HG03442 (cell line): ENCODE measurements around the gene GATA5.

Experiments
- ATAC-seq: cut with Tn5 transposase; IDR thresholded peaks from one replicate; pipeline ENCODE4 v1.9.1; 2021; ENCODE audit warnings: mild to moderate bottlenecking, moderate library complexity; ENCODE audit not compliant: unreplicated experiment

The GATA5 gene

GRCh38 chr20:62457098-62457497 is 18.7 kb downstream of the GATA5 start:
- ATAC-seq, result no peak

DNA sequence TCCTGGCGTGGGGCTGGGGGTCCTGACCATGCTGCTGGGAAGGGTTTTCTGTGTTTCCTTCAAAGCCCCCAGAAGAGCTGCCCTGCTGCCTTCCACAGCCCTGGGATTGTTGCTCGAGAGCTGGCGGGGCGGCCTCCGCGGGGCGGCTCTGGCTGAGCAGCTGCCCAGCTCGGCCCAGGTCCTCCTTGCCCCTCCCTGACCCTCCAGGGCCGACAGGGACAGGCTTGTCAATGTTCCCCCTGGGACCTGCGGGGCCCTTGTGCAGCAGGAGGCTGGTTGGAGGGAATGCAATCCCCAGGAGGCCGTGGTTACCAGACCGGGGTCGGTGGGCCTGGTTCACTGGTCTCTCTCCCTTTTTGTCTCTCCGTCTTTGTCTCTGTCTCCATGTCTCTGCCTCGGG is 19.9 kb downstream of the GATA5 start:
- ATAC-seq, result no peak

GRCh38 chr20:62454904-62455636 is 20.7 kb downstream of the GATA5 start:
- no peak for ATAC-seq

DNA sequence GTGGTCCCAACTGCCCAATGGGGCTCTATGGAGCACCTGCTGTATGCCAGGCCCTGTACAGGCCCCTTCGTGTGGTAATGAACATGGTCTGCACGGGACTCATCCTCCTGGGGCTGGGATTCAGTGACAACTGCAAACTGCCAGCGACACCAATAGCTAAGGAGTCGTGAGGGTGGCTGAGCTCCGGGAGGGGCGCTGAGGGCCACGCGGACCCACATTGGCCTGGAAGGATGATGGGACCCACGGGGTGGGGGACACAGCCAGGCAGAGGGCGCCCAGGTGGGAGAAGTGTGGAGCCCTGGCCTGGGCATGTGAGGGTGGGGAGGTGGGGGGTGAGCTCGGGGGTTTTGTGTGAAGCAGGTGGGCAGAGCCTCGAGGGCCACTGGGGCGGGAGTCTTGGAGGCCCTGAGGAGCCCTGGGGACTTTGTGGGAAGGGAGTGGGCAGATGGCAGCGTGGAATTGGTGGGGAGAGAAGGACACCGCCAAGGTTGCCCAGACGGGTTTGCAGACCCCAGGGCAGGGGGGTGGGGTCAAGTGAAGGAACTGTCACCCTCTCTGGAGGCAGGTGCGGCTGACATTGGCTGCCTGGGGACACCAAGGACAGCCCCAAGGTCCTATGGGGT is 22.5 kb downstream of the GATA5 start:
- no peak for ATAC-seq

DNA sequence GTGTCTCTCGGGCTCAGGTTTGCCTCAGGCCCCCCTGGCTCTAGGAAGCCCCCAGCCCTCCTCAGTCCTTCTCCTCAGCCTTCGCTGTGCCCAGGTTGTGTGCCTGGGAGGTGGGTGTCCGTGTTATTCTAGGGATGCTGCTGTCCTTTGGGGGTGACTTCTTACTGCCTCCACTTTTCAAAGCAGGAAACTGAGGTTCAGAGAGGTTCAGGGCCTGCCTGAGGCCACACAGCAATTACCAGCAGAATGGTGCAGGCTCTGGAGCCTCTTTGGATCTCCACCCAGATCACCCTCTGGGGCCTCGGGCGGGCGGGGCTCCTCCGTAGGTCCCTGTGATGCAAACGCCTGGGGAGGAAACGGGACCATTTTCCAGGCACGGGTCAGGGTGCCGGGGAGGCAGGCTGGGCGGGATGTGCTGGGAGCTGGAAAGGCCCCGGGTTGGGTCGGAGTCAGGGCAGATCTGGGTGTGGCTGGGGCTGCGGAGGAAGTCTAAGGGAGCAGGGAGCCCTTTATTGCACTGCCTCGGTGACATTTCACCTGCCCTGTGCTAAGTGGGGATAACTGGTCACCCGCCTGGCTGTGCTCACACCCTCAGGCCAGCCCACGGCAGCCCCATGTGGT is 23.2 kb downstream of the GATA5 start:
- no peak for ATAC-seq

GRCh38 chr20:62451970-62452369 is 23.8 kb downstream of the GATA5 start:
- ATAC-seq, result no peak

- ATAC-seq, result no peak
Observed at GRCh38 chr20:62451156-62451767, 24.5 kb downstream of the GATA5 start.

GRCh38 chr20:62449951-62450691 is 25.7 kb downstream of the GATA5 start:
- ATAC-seq, result no peak

DNA sequence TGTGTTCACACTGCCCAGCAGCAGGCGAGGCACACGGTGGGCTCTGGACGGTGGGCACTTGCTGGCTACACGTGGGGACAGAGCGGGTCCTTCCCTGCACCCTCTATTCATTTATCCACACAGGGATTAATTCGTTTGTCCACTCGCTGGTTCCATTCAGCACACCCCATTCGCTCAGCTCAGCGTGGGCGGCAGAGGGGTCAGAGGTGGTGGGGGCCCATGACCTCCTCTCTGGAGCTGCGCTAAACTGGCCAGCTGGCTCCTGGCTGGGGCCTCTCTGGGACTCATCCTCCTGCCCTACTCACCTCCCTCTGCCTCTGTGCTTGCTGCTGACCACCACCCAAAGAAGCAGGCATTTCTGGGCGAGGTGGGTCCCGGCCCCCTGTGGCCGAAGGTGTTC is 27.0 kb downstream of the GATA5 start:
- ATAC-seq, result no peak

GRCh38 chr20:62448038-62448437 is 27.8 kb downstream of the GATA5 start:
- ATAC-seq, result no peak

- no peak for ATAC-seq
Observed at GRCh38 chr20:62446888-62447869, 28.6 kb downstream of the GATA5 start.

DNA sequence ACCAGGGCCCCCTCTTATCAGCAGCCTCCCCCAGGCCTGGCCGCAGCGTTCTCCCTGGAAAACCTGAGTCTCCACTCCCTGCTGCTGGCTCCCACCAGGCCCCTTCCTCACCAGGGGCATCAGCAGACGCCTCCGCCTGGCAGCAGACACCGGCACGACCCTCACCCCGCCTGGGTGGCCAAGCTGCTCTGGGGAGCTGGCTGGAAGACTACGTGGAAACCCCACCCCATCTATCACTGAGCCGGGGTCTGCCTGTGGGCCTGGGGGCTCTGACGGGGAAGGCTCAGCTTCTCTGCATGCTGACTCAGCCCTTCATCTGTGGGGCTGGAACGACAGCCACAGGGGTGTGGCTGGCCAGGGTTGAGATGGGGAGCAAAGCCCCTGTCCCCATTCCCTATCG is 29.3 kb downstream of the GATA5 start:
- ATAC-seq, result no peak

DNA sequence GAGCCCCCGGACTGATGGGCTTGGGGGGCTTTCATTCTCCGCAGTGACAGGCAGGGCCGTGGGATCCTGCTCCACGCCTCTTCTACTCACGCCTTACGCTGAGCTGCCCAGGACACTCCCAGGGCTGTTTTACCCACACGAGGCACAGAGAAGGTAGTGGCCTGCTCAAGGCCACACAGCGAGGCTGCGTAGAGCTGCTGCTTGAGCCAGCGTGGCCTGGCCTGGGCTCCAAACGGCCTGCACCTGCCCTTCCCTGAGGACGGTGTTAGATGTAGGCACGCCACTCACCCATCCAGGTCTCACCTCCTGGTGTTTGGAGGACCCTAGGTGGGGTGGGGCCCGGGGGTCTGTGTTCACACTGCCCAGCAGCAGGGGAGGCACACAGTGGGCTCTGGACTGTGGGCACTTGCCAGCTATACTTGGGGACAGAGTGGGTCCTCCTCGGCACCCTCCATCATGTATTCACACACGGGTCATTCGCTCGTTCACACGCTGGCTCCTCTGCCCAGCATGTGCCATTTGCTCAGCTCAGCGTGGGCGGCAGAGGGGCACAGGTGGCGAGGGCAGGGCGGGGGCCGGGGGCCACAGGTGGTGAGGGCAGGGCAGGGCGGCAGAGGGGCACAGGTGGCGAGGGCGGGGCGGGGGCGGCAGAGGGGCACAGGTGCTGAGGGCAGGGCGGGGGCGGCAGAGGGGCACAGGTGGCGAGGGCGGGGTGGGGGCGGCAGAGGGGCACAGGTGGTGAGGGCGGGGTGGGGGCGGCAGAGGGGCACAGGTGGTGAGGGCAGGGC is 30.0 kb downstream of the GATA5 start:
- ATAC-seq, result no peak

GRCh38 chr20:62444286-62444685 is 31.5 kb downstream of the GATA5 start:
- ATAC-seq, result no peak

GRCh38 chr20:62441987-62442539 is 33.7 kb downstream of the GATA5 start:
- ATAC-seq, result no peak

DNA sequence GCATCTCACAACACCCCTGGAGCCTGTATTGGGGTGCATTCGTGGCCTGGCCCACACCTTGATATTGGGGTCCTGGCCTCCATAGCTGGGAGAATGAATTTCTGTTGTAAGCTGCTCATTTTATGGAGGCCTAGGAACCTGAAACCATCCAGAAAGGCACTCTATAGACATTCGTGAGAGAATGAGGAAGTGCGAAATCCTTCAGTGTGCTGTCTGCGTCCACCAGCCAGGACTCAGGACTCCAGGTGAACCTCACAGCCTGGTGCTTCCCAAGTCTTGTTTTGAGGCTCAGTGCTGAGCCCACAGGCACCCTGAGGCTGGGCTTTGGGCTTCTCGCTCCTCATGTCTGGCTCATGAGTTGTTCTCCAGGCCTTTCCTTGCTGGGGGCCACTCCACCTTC is 36.6 kb downstream of the GATA5 start:
- ATAC-seq, result no peak

- no peak for ATAC-seq
Observed at GRCh38 chr20:62437927-62438326, 37.9 kb downstream of the GATA5 start.

GRCh38 chr20:62437496-62437895 is 38.3 kb downstream of the GATA5 start:
- no peak for ATAC-seq

DNA sequence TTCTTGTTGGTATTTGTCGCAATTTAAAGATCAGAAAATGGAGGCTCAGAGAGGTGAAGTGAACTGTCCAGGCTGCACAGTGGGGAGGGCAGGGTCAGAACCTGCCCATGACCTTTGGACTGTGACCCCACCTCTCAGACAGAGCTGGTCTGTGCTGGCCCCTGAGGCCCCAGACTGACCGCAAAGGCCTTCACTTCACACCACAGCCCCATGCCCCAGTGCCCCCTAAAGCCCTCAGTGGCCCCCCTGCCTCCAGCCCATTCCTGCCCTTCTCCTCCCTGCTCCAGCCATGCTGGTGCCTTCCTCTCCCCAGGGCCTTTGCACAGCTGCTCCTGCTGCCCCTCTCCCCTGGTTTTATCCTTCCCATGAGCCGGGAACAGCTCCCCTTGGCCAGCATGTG is 39.1 kb downstream of the GATA5 start:
- no peak for ATAC-seq
